GM18502 (cell line): ENCODE measurements around the gene VPS26C.

Source experiments
- ATAC-seq: cut with Tn5 transposase; IDR thresholded peaks from one replicate; pipeline ENCODE4 v1.9.1; 2021; ENCODE audit warnings: mild to moderate bottlenecking; ENCODE audit not compliant: unreplicated experiment, poor library complexity

The VPS26C gene

DNA sequence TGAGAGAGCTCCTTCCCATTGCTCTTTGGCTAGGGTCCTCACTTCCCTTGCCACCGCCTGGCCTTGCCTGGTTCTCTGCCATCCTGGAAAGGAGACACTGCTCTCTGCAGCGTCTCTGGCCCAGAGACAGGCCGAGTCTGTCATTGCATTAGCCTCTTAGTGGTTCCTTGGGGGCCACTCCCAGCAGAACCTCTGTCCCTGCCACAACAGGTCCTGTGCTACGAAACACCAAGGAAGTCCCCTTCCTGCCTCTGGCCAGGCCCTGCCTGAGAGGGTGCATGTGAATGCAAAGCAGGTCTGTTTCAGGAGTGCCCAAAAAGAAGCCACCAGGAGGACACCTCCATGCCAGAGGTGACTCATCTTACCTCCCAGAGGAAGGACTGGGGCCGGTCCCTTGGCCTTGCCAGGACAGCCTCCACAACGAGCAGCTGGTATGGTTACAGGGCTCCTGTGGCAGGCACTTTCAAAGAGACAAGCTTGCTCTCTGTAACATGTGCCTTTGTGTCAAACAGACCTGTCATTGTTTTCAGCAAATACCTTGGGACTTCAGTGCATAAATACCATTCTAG lies 59.6 kb downstream of the VPS26C start:
- peak; percentile 64 for ATAC-seq

DNA sequence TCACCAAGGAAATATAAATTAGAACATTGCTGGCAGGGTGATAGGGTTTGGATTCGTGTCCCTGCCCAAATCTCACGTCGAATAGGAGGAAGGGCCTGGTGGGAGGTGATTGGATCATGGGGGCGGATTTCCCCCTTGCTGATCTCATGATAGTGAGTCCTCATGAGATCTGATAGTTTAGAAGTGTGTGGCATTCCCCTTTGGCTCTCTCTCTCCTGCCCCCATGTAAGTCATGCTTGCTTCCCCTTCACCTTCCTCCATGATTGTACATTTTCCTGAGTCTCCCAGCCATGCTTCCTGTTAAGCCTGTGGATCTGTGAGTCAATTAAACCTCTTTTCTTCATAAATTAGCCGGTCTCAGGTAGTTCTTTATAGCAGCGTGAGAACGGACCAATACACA lies 60.6 kb downstream of the VPS26C start:
- no peak for ATAC-seq

- no peak for ATAC-seq
Observed at GRCh38 chr21:37204580-37204979, 62.6 kb downstream of the VPS26C start.

- ATAC-seq: no peak
Observed at GRCh38 chr21:37202221-37203110, 64.7 kb downstream of the VPS26C start.

- no peak for ATAC-seq
Observed at GRCh38 chr21:37200641-37201480, 66.3 kb downstream of the VPS26C start.

GRCh38 chr21:37199057-37199924 lies 67.8 kb downstream of the VPS26C start:
- no peak for ATAC-seq

GRCh38 chr21:37197746-37198145 lies 69.4 kb downstream of the VPS26C start:
- ATAC-seq: no peak

DNA sequence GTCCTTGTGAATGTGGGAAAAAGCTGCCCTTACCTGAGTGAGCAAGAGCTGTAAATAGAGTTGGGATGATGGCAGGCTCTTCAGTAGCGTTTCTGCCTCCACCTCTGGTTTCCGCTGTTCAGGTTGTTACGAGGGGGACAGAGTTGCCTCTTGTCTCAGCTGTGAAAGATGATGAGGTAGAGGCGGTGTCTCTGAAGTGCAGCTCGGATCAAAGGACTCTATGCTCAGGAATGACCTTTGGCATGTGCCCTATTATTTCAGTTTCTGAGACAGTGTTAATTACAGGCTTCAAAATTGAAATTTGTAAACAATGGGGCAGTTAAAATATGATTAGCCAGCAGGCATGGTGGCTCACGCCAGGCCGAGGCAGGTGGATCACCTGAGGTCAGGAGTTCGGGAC lies 70.3 kb downstream of the VPS26C start:
- no peak for ATAC-seq

DNA sequence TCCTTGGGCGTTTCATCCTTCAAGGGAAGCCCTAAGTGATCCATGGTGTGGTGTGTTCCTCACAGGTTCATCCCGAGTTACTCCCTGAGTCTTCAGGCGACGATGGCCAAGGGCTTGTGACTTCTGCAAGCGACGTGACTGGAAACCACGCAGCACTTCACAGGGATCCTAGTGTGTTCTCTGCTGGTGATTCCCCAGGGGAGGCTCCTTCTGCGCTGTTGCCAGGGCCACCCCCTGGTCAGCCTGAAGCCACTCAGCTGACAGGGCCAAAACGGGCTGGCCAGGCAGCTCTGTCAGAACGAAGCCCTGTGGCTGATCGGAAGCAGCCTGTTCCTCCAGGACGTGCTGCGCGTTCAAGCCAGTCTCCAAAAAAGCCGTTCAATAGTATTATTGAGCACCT lies 71.5 kb downstream of the VPS26C start:
- no peak for ATAC-seq

DNA sequence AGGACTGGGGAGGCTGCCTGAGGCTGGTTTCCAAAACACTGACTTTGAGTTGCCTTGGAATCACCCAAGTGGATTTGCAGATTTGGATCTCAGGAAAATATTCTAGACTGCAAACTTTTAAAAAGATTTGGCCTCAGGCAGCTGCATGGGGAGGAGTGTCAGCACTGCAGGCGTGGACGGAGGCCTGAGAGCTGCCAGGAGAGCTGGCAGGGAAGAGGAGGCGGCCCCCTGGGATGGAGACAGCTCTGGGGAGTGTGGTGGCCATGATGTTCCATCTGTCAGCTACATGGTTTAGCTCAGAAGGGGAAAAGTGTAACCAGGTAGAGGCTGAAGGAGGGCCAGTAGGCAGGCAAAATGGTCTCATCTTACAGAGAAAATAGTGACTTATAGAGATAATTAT lies 72.1 kb downstream of the VPS26C start:
- no peak for ATAC-seq

GRCh38 chr21:37193676-37194075 lies 73.5 kb downstream of the VPS26C start:
- ATAC-seq: no peak

DNA sequence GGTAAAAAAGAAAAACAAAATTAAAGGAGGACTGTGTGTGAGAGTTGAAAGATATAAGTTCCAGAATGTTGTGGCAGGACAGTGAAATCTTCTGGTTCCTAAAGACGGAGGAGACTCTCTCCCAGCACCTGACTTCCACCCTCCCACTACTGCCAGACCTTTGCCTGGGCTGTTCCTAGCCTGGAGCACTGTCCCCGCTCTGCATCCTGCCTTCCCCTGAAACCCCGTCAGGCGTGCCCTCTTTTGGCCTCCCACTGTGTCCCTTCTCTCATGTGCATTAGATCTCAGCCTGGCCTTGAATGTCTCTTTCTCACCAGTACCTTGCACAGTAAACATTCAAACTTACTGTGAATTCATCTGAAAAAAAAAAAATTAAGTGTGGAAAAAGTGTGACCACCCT lies 74.1 kb downstream of the VPS26C start:
- no peak for ATAC-seq

DNA sequence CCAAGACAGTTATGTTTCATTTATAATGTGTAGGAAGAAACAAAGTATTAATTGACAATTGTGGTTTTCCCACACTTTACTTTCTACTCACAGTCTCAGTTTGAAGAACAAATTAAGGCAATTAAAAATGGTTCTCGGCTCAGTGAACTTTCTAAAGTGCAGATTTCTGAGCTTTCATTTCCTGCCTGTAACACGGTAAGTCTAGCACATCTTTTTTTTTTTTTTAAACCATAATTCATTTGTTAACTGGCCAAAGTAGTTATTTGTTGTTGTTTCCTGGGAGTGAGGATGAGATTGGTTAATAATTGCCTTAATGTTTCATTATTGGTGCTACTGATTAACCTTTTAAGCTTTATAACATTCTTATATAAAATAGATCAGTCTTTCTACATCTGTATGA lies 75.1 kb downstream of the VPS26C start:
- ATAC-seq: no peak

DNA sequence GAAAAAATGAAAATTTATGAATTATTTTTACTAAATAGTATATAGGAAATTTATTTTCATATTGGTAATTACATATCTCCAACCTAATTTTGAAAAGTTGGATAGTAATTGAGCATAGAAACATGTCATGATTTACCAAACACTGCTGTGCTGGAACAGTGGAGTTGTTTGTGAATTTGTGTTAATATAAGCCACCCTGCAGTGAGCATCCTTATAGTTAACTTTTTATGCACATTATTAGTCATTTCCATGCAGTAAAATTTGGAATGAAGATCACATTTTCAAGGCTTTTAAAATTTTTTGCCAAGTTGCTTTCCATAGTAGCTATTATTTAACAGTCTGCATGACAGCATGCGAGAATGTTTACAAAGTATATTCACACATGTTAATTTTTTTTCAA lies 78.3 kb downstream of the VPS26C start:
- no peak for ATAC-seq

- ATAC-seq: no peak
Observed at GRCh38 chr21:37186983-37187382, 80.2 kb downstream of the VPS26C start.

GRCh38 chr21:37184784-37185593 lies 82.1 kb downstream of the VPS26C start:
- ATAC-seq: no peak

DNA sequence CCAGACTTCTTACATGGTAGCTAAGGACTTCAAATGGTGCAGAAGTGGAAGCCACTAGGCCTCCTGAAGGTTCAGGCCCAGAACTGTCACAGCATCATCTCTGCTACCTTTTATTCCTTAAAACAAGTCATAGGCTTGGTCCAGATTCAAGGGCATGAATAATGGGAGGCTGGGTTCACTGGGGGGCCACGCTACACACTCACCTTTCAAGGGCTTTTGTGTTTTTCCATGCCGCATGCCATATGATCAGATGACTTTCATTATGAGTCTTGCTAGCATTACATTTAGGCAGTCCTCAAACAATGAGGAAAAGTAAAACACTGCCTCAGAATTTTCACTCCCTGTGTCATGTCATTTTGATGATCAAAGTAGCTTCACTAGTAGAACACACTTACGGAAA lies 83.4 kb downstream of the VPS26C start:
- no peak for ATAC-seq

GRCh38 chr21:37182222-37182621 lies 84.9 kb downstream of the VPS26C start:
- ATAC-seq: no peak

- no peak for ATAC-seq
Observed at GRCh38 chr21:37181059-37181458, 86.1 kb downstream of the VPS26C start.
